Measurements from ENCODE around the gene FUT7.
A peak's percentile ranks its signal among the peaks of the same experiment; 100 is the strongest.

FUT7 gene

GRCh38 chr9:137000177-137000930 lies 31.5 kb downstream of the FUT7 start:
- DNase-seq = no peak

GRCh38 chr9:136997830-136998234 lies 34.1 kb downstream of the FUT7 start:
- DNase-seq = no peak

- DNase-seq = no peak
These were observed 34.5 kb downstream of the FUT7 start for GRCh38 chr9:136997371-136997770.

- DNase-seq = peak; percentile 33
These were observed 35.3 kb downstream of the FUT7 start, which contains the start of gene CLIC3 for GRCh38 chr9:136996361-136997292. CLIC3 (minus strand) TSS chr9:136996568; CDS start chr9:136996543, 25 bp downstream.

- DNase-seq = no peak
These were observed 36.0 kb downstream of the FUT7 start for GRCh38 chr9:136995772-136996311.

GRCh38 chr9:136995362-136995761 lies 36.5 kb downstream of the FUT7 start:
- DNase-seq = no peak

GRCh38 chr9:136994888-136995230 lies 37.0 kb downstream of the FUT7 start:
- no peak for DNase-seq

GRCh38 chr9:136994180-136994887 lies 37.6 kb downstream of the FUT7 start:
- no peak for DNase-seq

GRCh38 chr9:136992819-136993369 lies 39.0 kb downstream of the FUT7 start:
- DNase-seq = no peak

- DNase-seq = peak; percentile 87
These were observed 39.7 kb downstream of the FUT7 start, which contains the start of gene PAXX for GRCh38 chr9:136991993-136992818. PAXX (plus strand) TSS chr9:136992422; CDS start chr9:136992444, 22 bp downstream.

GRCh38 chr9:136990242-136990911 lies 41.5 kb downstream of the FUT7 start:
- no peak for DNase-seq

GRCh38 chr9:136988872-136989271 lies 43.0 kb downstream of the FUT7 start:
- no peak for DNase-seq

- DNase-seq = no peak
These were observed 46.0 kb downstream of the FUT7 start for GRCh38 chr9:136985853-136986252.

GRCh38 chr9:136985027-136985602 lies 46.8 kb downstream of the FUT7 start:
- DNase-seq = no peak

GRCh38 chr9:136984464-136985026 lies 47.3 kb downstream of the FUT7 start:
- DNase-seq = no peak

GRCh38 chr9:136983656-136984314 lies 48.1 kb downstream of the FUT7 start:
- DNase-seq = no peak

GRCh38 chr9:136983167-136983566 lies 48.7 kb downstream of the FUT7 start:
- DNase-seq = no peak

GRCh38 chr9:136982232-136983051 lies 49.4 kb downstream of the FUT7 start, which contains the start of gene LCNL1:
LCNL1 (plus strand) TSS chr9:136982993; CDS start chr9:136983587, 594 bp downstream.
- DNase-seq = no peak
